KMS-11 (cell line): ENCODE results near the gene ZNF516.

ENCODE experiments used
- H2AFZ ChIP-seq: fragments of 200-600 bp; sonication (generic); 2 replicates; pipeline ENCODE4 v1.6.1; 2016; ENCODE audit warnings: antibody characterized with exemption, mixed run types, low read depth
- H3K27ac ChIP-seq: fragments of 200-600 bp; sonication (generic); 2 replicates; pipeline ENCODE4 v1.6.1; 2016; ENCODE audit warnings: mild to moderate bottlenecking, mixed run types
- H3K27me3 ChIP-seq: fragments of 200-600 bp; sonication (generic); 2 replicates; pipeline ENCODE4 v1.6.1; 2017; ENCODE audit warnings: mild to moderate bottlenecking, low read depth, mixed run types, moderate library complexity; ENCODE audit not compliant: insufficient read depth
- H3K36me3 ChIP-seq: fragments of 200-600 bp; sonication (generic); 2 replicates; pipeline ENCODE4 v1.6.1; 2017; ENCODE audit warnings: mild to moderate bottlenecking, mixed run types; ENCODE audit not compliant: insufficient read depth
- H3K4me1 ChIP-seq: fragments of 200-600 bp; sonication (generic); 2 replicates; pipeline ENCODE4 v1.6.1; 2016; ENCODE audit warnings: mild to moderate bottlenecking, low read depth, mixed run types; ENCODE audit not compliant: poor library complexity, severe bottlenecking
- H3K4me2 ChIP-seq: fragments of 200-600 bp; sonication (generic); 2 replicates; pipeline ENCODE4 v1.7.0; 2016; ENCODE audit warnings: mild to moderate bottlenecking, mixed run types
- H3K4me3 ChIP-seq: fragments of 200-600 bp; sonication (generic); IDR thresholded peaks from 2 replicates; pipeline ENCODE4 v1.6.1; 2017; ENCODE audit warnings: low read depth, low read length, mixed read lengths; ENCODE audit not compliant: insufficient read depth
- H3K79me2 ChIP-seq: fragments of 200-600 bp; sonication (generic); 2 replicates; pipeline ENCODE4 v1.6.1; 2016; ENCODE audit warnings: low read depth, mixed run types; ENCODE audit not compliant: insufficient read depth
- H3K9ac ChIP-seq: fragments of 200-600 bp; sonication (generic); 2 replicates; pipeline ENCODE4 v1.6.1; 2016; ENCODE audit warnings: mild to moderate bottlenecking, mixed run types
- H4K20me1 ChIP-seq: fragments of 200-600 bp; sonication (generic); 2 replicates; pipeline ENCODE4 v1.6.1; 2016; ENCODE audit warnings: mild to moderate bottlenecking, mixed run types; ENCODE audit not compliant: insufficient read depth
- TF ChIP-seq, protein P1 (sequence below): fragments of 200-600 bp; sonication (generic); conservative IDR thresholded peaks from 2 replicates; pipeline ENCODE4 v1.6.1; 2017; ENCODE audit warnings: low read depth, mild to moderate bottlenecking, antibody characterized with exemption, low read length, moderate library complexity, mixed read lengths

The ZNF516 gene

DNA sequence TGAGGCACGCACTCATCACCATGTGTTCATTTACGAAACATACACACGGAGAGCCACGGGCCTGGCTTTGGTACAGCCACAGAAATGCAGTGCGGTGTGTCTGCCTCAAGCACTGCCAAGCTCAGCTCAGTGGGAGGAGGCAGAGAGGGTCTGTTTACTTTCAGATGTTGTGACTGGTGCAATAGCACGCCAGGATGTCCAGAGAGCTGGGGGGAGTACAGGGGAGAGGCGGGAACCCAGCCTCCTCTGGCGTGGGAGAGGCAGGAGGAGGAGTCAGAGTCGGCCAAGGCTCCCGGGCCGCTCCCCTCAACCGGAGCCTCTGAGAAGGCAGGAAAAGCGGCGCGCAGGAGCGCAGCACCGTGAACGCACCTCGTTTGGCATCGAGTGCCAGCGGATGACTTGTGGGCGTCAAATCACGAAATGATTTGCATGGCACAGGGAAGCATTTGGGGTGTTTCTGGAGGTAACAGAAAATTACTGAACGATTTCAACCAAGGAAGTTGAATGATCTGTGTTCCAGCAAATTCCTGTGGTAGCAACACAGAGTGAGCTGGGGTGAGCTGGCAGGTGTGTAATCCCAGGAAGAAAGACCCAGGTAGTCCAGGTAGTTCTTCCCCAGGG lies 143.0 kb downstream of the ZNF516 start:
- Histone ChIP-seq H3K9ac (no peak overlapping the region), H3K4me3 (no peak overlapping the region), H3K36me3 (no peaks in the 10 kb centered on the region), H3K4me2 (no peak overlapping the region), H3K27me3 (no peaks in the 10 kb centered on the region), H3K27ac (no peak overlapping the region), H3K4me1 (no peaks in the 10 kb centered on the region), H2AFZ (no peak overlapping the region), H4K20me1 (no peaks in the 10 kb centered on the region), H3K79me2 (no peaks in the 10 kb centered on the region)
- TF ChIP-seq, protein P1, sequence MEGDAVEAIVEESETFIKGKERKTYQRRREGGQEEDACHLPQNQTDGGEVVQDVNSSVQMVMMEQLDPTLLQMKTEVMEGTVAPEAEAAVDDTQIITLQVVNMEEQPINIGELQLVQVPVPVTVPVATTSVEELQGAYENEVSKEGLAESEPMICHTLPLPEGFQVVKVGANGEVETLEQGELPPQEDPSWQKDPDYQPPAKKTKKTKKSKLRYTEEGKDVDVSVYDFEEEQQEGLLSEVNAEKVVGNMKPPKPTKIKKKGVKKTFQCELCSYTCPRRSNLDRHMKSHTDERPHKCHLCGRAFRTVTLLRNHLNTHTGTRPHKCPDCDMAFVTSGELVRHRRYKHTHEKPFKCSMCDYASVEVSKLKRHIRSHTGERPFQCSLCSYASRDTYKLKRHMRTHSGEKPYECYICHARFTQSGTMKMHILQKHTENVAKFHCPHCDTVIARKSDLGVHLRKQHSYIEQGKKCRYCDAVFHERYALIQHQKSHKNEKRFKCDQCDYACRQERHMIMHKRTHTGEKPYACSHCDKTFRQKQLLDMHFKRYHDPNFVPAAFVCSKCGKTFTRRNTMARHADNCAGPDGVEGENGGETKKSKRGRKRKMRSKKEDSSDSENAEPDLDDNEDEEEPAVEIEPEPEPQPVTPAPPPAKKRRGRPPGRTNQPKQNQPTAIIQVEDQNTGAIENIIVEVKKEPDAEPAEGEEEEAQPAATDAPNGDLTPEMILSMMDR = no peak

DNA sequence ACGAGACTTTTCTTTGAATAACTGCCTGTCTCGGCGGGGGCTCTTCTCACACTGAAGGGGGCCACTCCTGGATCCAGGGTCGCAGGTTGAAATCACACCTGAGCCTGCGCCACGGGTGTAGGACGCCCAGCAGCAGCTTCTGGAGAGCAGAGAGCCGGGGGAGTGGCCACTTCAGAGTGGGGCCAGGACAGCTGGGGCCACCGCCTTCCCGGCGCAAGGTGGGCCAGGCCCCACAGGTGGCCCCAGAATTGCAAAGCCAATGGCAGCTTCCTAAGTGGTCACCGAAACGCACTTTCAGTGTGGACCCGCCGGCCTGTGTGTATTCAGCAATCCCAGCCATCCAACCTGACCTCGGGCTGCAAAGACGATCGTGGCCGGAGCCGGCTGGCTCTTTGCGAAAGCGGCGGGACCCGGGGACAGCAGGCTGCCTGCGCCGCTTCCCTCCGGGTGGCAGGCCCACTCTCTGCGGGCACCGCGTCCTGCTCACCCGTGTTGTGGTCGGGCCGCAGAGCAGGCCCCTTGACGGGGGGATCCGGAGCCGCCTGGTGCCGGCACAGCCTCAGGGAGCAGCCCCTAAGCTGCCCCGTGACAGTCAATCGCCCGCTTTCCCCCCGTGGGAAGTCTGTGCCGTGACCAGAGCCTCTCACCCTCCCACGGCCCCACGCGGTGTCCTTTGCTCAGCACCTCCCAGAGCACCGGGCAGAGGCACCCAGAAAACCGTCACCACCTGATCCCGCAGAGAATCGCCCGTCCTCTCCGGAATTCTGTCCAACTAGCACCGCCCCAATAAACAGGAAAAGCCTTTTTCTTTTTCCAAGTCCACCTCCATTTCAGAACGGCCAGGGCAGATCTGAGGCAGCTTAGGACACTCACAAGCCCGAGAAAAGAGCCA lies 144.7 kb downstream of the ZNF516 start:
- no peaks in the 10 kb centered on the region for H3K4me1 ChIP-seq
- H3K9ac ChIP-seq = no peak overlapping the region
- no peaks in the 10 kb centered on the region for H4K20me1 ChIP-seq
- no peak overlapping the region for H3K27ac ChIP-seq
- H3K36me3 ChIP-seq = no peaks in the 10 kb centered on the region
- no peak overlapping the region for H3K4me2 ChIP-seq
- TF ChIP-seq, protein P1 = no peak
- no peak overlapping the region for H3K4me3 ChIP-seq
- H3K27me3 ChIP-seq = no peaks in the 10 kb centered on the region
- H3K79me2 ChIP-seq = no peaks in the 10 kb centered on the region
- H2AFZ ChIP-seq = no peak overlapping the region

DNA sequence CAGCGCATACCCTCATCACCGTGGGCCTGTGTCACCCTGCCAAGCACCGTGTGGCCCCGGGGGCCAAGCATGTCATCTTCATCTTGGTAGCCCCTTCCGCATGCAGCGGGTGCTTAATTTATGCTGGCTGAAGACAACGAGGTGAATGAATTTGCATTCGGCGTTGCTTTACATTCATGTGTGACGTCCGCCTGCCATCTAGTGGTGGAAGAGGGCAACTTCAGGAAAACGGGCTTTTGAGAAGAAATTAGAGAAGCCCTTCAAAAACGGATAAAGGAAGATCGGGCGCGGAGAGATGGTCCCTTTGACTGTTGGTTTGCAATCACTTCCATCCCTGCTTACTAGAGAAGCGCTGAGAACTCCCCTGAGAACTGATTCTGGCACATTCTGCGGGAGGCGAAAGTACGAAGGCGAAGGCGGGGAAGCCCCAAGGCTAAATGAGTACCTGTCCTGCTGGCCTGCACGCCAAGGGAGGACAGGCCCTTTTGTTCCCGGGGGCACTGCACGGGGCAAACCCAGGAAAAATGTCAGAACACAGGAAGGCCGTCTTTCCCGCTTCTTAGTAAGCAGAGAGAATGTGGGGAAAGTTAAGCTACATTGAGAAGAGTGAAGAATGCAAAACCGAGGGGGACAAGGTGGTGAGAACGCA lies 145.9 kb downstream of the ZNF516 start:
- TF ChIP-seq, protein P1 = peak; percentile 99
- H3K79me2 ChIP-seq = no peaks in the 10 kb centered on the region
- H3K4me1 ChIP-seq = no peaks in the 10 kb centered on the region
- no peak overlapping the region for H3K27ac ChIP-seq
- no peak overlapping the region for H3K4me3 ChIP-seq
- no peaks in the 10 kb centered on the region for H3K36me3 ChIP-seq
- no peak overlapping the region for H3K9ac ChIP-seq
- peak overlapping the region; percentile 33; the same call in 1 of the 2 replicates for H2AFZ ChIP-seq
- H3K27me3 ChIP-seq = no peaks in the 10 kb centered on the region
- H3K4me2 ChIP-seq = no peak overlapping the region; the same call in 1 of the 2 replicates
- H4K20me1 ChIP-seq = no peaks in the 10 kb centered on the region

DNA sequence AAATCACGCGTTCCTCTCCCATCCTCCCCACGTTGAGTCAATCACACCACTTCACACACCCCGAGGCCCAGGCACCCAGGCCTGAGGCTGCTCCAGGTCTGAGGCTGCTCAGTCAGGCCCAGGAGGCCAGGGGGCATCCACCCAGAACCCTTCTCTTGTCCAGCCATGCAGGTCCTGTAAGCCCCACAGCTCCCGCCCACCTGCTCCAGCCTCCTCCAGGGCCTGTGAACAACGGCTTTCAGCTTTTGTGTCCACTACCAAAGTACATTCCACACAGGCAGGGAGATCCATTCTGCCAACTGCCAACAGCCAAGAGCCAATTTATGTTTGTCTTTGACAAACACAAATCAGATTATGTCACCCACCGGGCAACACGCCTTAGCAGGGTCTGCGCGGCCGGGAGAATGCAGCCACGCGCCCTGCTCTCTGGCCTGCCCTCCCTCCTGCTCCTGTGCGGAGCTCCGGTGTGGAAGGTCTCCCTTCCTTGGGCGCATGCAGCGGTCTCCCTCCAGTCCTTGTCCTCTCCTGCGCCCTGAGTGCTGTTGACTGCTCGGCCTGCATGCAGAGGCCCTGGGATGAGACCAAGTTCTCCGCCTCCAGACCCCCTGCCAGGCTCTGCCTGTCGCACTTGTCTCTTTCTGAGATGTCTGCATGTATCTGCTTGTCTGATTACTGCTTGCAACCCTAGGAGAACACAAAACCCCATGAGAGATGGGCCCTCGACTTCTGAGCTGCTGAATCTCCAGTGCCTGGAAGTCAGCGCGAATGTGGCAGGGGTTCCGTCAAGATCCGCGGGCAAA lies 146.6 kb downstream of the ZNF516 start:
- no peak overlapping the region for H3K4me2 ChIP-seq

More for the DNA sequence above, 146.6 kb downstream of the ZNF516 start:
- Histone ChIP-seq H3K36me3 (no peaks in the 10 kb centered on the region), H2AFZ (peak overlapping the region; percentile 33; the same call in 1 of the 2 replicates), H3K4me1 (no peaks in the 10 kb centered on the region), H4K20me1 (no peaks in the 10 kb centered on the region), H3K9ac (no peak overlapping the region), H3K27ac (no peak overlapping the region), H3K4me3 (no peak overlapping the region), H3K79me2 (no peaks in the 10 kb centered on the region), H3K27me3 (no peaks in the 10 kb centered on the region)
- TF ChIP-seq, protein P1 = no peak
